ENCODE data around the gene KIF5A.

- TF ChIP-seq CEBPB (IDR thresholded peaks at IDR 0.05; ENCODE audit: low read depth, low read length) (no peak), CTCF (conservative IDR thresholded peaks at IDR 0.05; ENCODE audit: low read depth, low read length) (no peak), FOS (IDR thresholded peaks at IDR 0.05; ENCODE audit: low read depth, low read length) (no peak), RCOR1 (IDR thresholded peaks at IDR 0.05; ENCODE audit: insufficient replicate concordance, low read length) (no peak), POLR2A (IDR thresholded peaks at IDR 0.05; ENCODE audit: low read depth, low read length) (no peak), RAD21 (IDR thresholded peaks at IDR 0.05; ENCODE audit: low read length) (no peak), RFX5 (IDR thresholded peaks at IDR 0.05; ENCODE audit: low read depth, low read length) (no peak), MXI1 (IDR thresholded peaks at IDR 0.05; ENCODE audit: borderline replicate concordance, low read depth, low read length) (no peak), CHD1 (IDR thresholded peaks at IDR 0.05; ENCODE audit: low read depth, low read length) (no peak)
Measured at GRCh38 chr12:57629897-57630471, 80.1 kb downstream of the KIF5A start.
